NCI-H187 (cell line): ENCODE measurements around the gene AAMP.

Source experiments
- DNase-seq, 2 experiments: peaks; one replicate each; lab custom pipeline; 2025; lab: John Stamatoyannopoulos, UW

Gene AAMP

GRCh38 chr2:218259099-218259961, 10.6 kb downstream of the AAMP start:
- no peak for DNase-seq

- DNase-seq = no peak
Observed at GRCh38 chr2:218257390-218257981, 12.5 kb downstream of the AAMP start.

GRCh38 chr2:218256612-218257350, 13.2 kb downstream of the AAMP start:
- no peak for DNase-seq

- DNase-seq = no peak
Observed at GRCh38 chr2:218255446-218255845, 14.5 kb downstream of the AAMP start.

- no peak for DNase-seq
Observed at GRCh38 chr2:218253232-218253625, 16.7 kb downstream of the AAMP start.

GRCh38 chr2:218252509-218253231, 17.3 kb downstream of the AAMP start:
- DNase-seq = no peak

GRCh38 chr2:218249691-218250090, 20.2 kb downstream of the AAMP start:
- no peak for DNase-seq

- no peak for DNase-seq
Observed at GRCh38 chr2:218245214-218245613, 24.7 kb downstream of the AAMP start.

GRCh38 chr2:218244665-218245064, 25.3 kb downstream of the AAMP start:
- no peak for DNase-seq

- no peak for DNase-seq
Observed at GRCh38 chr2:218244204-218244603, 25.7 kb downstream of the AAMP start.

GRCh38 chr2:218238887-218239286, 31.1 kb downstream of the AAMP start:
- no peak for DNase-seq

GRCh38 chr2:218236829-218237228, 33.1 kb downstream of the AAMP start:
- DNase-seq = no peak

- no peak for DNase-seq
Observed at GRCh38 chr2:218235017-218235416, 34.9 kb downstream of the AAMP start.

GRCh38 chr2:218234521-218234920, 35.4 kb downstream of the AAMP start:
- no peak for DNase-seq

GRCh38 chr2:218233543-218233942, 36.4 kb downstream of the AAMP start:
- no peak for DNase-seq

GRCh38 chr2:218230882-218231281, 39.1 kb downstream of the AAMP start:
- no peak for DNase-seq

- no peak for DNase-seq
Observed at GRCh38 chr2:218229851-218230250, 40.1 kb downstream of the AAMP start.

GRCh38 chr2:218229239-218229638, 40.7 kb downstream of the AAMP start:
- DNase-seq = no peak

GRCh38 chr2:218228366-218229090, 41.4 kb downstream of the AAMP start:
- no peak for DNase-seq

- no peak for DNase-seq
Observed at GRCh38 chr2:218226903-218227302, 43.0 kb downstream of the AAMP start.

GRCh38 chr2:218224186-218224585, 45.8 kb downstream of the AAMP start:
- DNase-seq = no peak

- DNase-seq = no peak
Observed at GRCh38 chr2:218223046-218223445, 46.9 kb downstream of the AAMP start.
